NK-92 (cell line): Measurements from ENCODE around the gene PGBD5.

Source experiments
- DNase-seq: peaks from one replicate; lab custom pipeline; 2025; ENCODE audit not compliant: unreplicated experiment; lab: John Stamatoyannopoulos, UW

The PGBD5 gene

GRCh38 chr1:230351514-230351913 lies 74.6 kb downstream of the PGBD5 start:
- no peak for DNase-seq

- DNase-seq: no peak
These were observed 75.8 kb downstream of the PGBD5 start for GRCh38 chr1:230350208-230350921.

- no peak for DNase-seq
These were observed 77.1 kb downstream of the PGBD5 start for GRCh38 chr1:230349020-230349393.

- no peak for DNase-seq
These were observed 77.6 kb downstream of the PGBD5 start for GRCh38 chr1:230348386-230349019.

GRCh38 chr1:230347896-230348295 lies 78.2 kb downstream of the PGBD5 start:
- DNase-seq: no peak

- no peak for DNase-seq
These were observed 80.8 kb downstream of the PGBD5 start for GRCh38 chr1:230345139-230345885.

GRCh38 chr1:230342699-230343098 lies 83.4 kb downstream of the PGBD5 start:
- no peak for DNase-seq

GRCh38 chr1:230342019-230342418 lies 84.1 kb downstream of the PGBD5 start:
- no peak for DNase-seq

- DNase-seq: no peak
These were observed 85.0 kb downstream of the PGBD5 start for GRCh38 chr1:230341162-230341546.

GRCh38 chr1:230340526-230341161 lies 85.5 kb downstream of the PGBD5 start:
- no peak for DNase-seq

- DNase-seq: no peak
These were observed 87.1 kb downstream of the PGBD5 start for GRCh38 chr1:230339033-230339432.

- DNase-seq: no peak
These were observed 88.9 kb downstream of the PGBD5 start for GRCh38 chr1:230337266-230337665.

- DNase-seq: no peak
These were observed 90.1 kb downstream of the PGBD5 start for GRCh38 chr1:230335861-230336522.

- DNase-seq: no peak
These were observed 91.7 kb downstream of the PGBD5 start for GRCh38 chr1:230334447-230334837.

GRCh38 chr1:230333590-230334446 lies 92.3 kb downstream of the PGBD5 start:
- DNase-seq: no peak

- no peak for DNase-seq
These were observed 93.5 kb downstream of the PGBD5 start for GRCh38 chr1:230332575-230333066.

GRCh38 chr1:230332061-230332460 lies 94.1 kb downstream of the PGBD5 start:
- DNase-seq: no peak

- DNase-seq: no peak
These were observed 96.0 kb downstream of the PGBD5 start for GRCh38 chr1:230330157-230330556.

GRCh38 chr1:230328342-230329015 lies 97.7 kb downstream of the PGBD5 start:
- DNase-seq: no peak

- DNase-seq: no peak
These were observed 98.2 kb downstream of the PGBD5 start for GRCh38 chr1:230327892-230328284.
